Sigmoid colon (tissue), 4 donors: ENCODE data around the gene SHFL.

Experiments used
- EP300 ChIP-seq, 4 donors: sonication (generic); formaldehyde crosslinking; IDR thresholded peaks; one replicate each; pipeline ENCODE4 v1.6.1; 2017; ENCODE audit warnings: antibody characterized with exemption in 4 of 4
- POLR2A ChIP-seq, 2 donors: fragments of 450-650 bp; IDR thresholded peaks; one replicate each; pipeline ENCODE4 v1.6.1; 2016; ENCODE audit warnings: antibody characterized with exemption in 2 of 2, mild to moderate bottlenecking in 2 of 2, moderate library complexity in 2 of 2
- POLR2AphosphoS5 ChIP-seq, 4 donors: sonication (generic); formaldehyde crosslinking; IDR thresholded peaks; one replicate each; pipeline ENCODE4 v1.6.1; 2017; ENCODE audit warnings: antibody characterized with exemption in 4 of 4
- TF ChIP-seq, protein P1 (sequence below), 4 experiments: fragments of 450-650 bp in 3 of 4; fragments of 200-600 bp in 1 of 4; IDR thresholded peaks; one replicate each; pipeline ENCODE4 v1.5.1; 2016 to 2019; ENCODE audit warnings: antibody characterized with exemption in 4 of 4, mild to moderate bottlenecking in 3 of 4, moderate library complexity in 2 of 4

DNA sequence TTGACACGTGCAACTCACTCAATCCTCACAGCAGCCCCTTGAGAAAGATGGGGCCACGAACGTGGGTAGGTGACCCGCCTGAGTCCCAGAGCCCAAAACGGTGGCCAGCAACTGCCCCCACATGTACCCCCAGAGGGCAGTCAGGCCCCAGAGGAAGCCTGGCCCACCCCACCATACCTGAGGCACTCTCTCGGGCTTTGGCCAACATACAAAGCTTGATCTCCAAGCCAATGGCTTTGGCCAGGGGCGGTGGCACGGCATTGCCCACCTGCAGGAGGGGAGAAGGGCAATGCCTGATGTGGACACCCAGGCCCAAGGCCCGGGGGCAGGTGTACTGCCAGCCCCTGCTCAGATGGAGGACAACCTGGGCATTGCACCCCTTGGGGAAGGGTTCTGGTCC lies 47.9 kb downstream of the SHFL start:
- TF ChIP-seq, protein P1, sequence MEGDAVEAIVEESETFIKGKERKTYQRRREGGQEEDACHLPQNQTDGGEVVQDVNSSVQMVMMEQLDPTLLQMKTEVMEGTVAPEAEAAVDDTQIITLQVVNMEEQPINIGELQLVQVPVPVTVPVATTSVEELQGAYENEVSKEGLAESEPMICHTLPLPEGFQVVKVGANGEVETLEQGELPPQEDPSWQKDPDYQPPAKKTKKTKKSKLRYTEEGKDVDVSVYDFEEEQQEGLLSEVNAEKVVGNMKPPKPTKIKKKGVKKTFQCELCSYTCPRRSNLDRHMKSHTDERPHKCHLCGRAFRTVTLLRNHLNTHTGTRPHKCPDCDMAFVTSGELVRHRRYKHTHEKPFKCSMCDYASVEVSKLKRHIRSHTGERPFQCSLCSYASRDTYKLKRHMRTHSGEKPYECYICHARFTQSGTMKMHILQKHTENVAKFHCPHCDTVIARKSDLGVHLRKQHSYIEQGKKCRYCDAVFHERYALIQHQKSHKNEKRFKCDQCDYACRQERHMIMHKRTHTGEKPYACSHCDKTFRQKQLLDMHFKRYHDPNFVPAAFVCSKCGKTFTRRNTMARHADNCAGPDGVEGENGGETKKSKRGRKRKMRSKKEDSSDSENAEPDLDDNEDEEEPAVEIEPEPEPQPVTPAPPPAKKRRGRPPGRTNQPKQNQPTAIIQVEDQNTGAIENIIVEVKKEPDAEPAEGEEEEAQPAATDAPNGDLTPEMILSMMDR (IDR thresholded peaks at IDR 0.05), result no peak
- no peak for TF ChIP-seq POLR2AphosphoS5 (IDR thresholded peaks at IDR 0.05)
- TF ChIP-seq POLR2A (IDR thresholded peaks at IDR 0.05), result no peak
- no peak for TF ChIP-seq EP300 (IDR thresholded peaks at IDR 0.05)
